ENCODE measurements around the gene SIRPB1. TPM values are rescaled to one million over a fixed set of nuclear protein-coding genes. Genes with fewer than 3 reads are reported as not detected.
"Not testable (repeated sequence)": the region's sequence is repeated elsewhere in the genome, so short reads cannot be mapped to it uniquely, and the experiment has no call there.

SIRPB1 gene
- total RNA-seq (ENCODE audit: insufficient read depth, low replicate concordance): 4.8 TPM

- DNase-seq (ENCODE audit: low spot score): peak; percentile 26
Observed at GRCh38 chr20:1619861-1620444, at the start of gene SIRPB1. Gene SIRPB1, minus strand, starts transcription at chr20:1620009. Its CDS starts 65 bp downstream, at chr20:1619944.

- DNase-seq (ENCODE audit: low spot score): no peak
Observed at GRCh38 chr20:1669304-1669703, 49.5 kb upstream of the SIRPB1 start.

- DNase-seq (ENCODE audit: low spot score): no peak
Observed at GRCh38 chr20:1667502-1668085, 47.8 kb upstream of the SIRPB1 start.

- no peak for DNase-seq (ENCODE audit: low spot score)
Observed at GRCh38 chr20:1666802-1667201, 47.0 kb upstream of the SIRPB1 start.

- no peak for DNase-seq (ENCODE audit: low spot score)
Observed at GRCh38 chr20:1665345-1665744, 45.5 kb upstream of the SIRPB1 start.

- DNase-seq (ENCODE audit: low spot score): no peak
Observed at GRCh38 chr20:1664911-1665310, 45.1 kb upstream of the SIRPB1 start.

GRCh38 chr20:1663917-1664316, 44.1 kb upstream of the SIRPB1 start:
- DNase-seq (ENCODE audit: low spot score): no peak

- no peak for DNase-seq (ENCODE audit: low spot score)
Observed at GRCh38 chr20:1661542-1662299, 41.9 kb upstream of the SIRPB1 start.

GRCh38 chr20:1660246-1660645, 40.4 kb upstream of the SIRPB1 start:
- no peak for DNase-seq (ENCODE audit: low spot score)

GRCh38 chr20:1657556-1658334, 37.9 kb upstream of the SIRPB1 start, which contains the start of gene SIRPG:
Gene SIRPG, minus strand, starts transcription at chr20:1657779. Its CDS starts 65 bp downstream, at chr20:1657714.
- DNase-seq (ENCODE audit: low spot score): no peak

GRCh38 chr20:1656844-1657243, 37.0 kb upstream of the SIRPB1 start:
- no peak for DNase-seq (ENCODE audit: low spot score)

GRCh38 chr20:1654996-1655395, 35.2 kb upstream of the SIRPB1 start:
- DNase-seq (ENCODE audit: low spot score): no peak

GRCh38 chr20:1652960-1653359, 33.2 kb upstream of the SIRPB1 start:
- no peak for DNase-seq (ENCODE audit: low spot score)

GRCh38 chr20:1652104-1652503, 32.3 kb upstream of the SIRPB1 start:
- DNase-seq (ENCODE audit: low spot score): no peak

- DNase-seq (ENCODE audit: low spot score): no peak
Observed at GRCh38 chr20:1651268-1652058, 31.7 kb upstream of the SIRPB1 start.

GRCh38 chr20:1648101-1648500, 28.3 kb upstream of the SIRPB1 start:
- no peak for DNase-seq (ENCODE audit: low spot score)

- no peak for DNase-seq (ENCODE audit: low spot score)
Observed at GRCh38 chr20:1646975-1647431, 27.2 kb upstream of the SIRPB1 start.

GRCh38 chr20:1644101-1644962, 24.5 kb upstream of the SIRPB1 start:
- no peak for DNase-seq (ENCODE audit: low spot score)

- not testable (repeated sequence) for DNase-seq (ENCODE audit: low spot score)
Observed at GRCh38 chr20:1638643-1639042, 18.8 kb upstream of the SIRPB1 start.

- DNase-seq (ENCODE audit: low spot score): no peak
Observed at GRCh38 chr20:1637755-1638154, 17.9 kb upstream of the SIRPB1 start.
